ENCODE data around the gene OR2T2. TPM values are rescaled to one million over a fixed set of nuclear protein-coding genes. Genes with fewer than 3 reads are reported as not detected.
"Not testable (repeated sequence)": the region's sequence is repeated elsewhere in the genome, so short reads cannot be mapped to it uniquely, and the experiment has no call there.

The OR2T2 gene
- total RNA-seq, 1 donor from 2014 or later = not detected

DNA sequence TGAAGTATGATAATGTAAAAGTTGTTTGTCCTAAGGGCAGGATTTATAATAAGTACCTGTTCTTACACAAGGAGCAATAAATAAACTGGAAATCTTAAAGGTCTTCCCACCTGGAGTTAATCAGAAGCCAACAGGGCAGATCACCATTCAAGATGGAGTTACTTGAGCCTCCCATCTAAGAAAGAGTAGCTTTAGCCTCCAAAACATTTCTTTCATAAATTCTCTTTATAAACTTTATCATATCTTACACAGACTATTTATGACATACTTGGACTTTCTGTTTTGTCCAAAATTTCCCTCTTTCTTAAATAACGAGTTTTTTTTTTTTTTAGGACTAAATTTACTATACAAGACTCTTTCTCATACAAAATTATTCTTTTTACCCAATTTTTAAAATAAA lies 24.1 kb upstream of the OR2T2 start:
- TF ChIP-seq, protein P1, sequence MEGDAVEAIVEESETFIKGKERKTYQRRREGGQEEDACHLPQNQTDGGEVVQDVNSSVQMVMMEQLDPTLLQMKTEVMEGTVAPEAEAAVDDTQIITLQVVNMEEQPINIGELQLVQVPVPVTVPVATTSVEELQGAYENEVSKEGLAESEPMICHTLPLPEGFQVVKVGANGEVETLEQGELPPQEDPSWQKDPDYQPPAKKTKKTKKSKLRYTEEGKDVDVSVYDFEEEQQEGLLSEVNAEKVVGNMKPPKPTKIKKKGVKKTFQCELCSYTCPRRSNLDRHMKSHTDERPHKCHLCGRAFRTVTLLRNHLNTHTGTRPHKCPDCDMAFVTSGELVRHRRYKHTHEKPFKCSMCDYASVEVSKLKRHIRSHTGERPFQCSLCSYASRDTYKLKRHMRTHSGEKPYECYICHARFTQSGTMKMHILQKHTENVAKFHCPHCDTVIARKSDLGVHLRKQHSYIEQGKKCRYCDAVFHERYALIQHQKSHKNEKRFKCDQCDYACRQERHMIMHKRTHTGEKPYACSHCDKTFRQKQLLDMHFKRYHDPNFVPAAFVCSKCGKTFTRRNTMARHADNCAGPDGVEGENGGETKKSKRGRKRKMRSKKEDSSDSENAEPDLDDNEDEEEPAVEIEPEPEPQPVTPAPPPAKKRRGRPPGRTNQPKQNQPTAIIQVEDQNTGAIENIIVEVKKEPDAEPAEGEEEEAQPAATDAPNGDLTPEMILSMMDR (IDR thresholded peaks at IDR 0.05; ENCODE audit: borderline replicate concordance) = no peak
- DNase-seq = no peak
- intact Hi-C loops (cut with micrococcal nuclease) = no loop called here

DNA sequence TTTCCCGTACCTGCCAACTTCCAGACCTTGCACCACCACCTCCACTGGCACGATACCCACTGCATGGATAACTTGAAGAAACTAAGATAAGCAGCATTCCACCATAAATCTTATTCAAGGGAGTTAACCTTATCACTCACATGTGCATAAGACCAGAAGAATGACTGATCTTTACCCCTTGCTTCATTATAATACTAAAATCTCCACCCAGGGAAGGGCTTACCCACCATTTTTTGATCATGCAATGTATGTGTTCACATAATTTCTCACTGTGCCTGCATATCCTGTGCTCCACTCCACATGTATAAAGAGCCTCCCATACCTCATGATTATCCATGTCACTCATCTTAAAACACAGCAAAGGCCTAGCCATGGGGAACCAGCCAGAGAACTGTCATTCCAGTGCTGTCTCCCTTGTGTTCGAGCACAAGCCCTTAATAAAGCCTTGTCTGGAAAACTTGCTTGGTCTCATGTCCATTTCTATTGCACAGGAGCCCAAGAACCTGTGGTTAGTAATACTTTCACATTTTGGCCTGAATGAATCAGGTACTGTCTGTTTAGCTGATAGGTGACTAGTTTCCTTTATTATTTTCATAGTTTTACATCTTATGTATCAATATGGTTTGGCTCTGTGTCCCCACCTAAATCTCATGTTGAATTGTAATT lies 17.8 kb upstream of the OR2T2 start:
- H3K4me1 ChIP-seq; H3K4me3 ChIP-seq; H3K27ac ChIP-seq (replicated peaks); H3K36me3 ChIP-seq; intact Hi-C loops (cut with micrococcal nuclease); H3K9me3 ChIP-seq (replicated peaks); H3K27me3 ChIP-seq (ENCODE audit: low read depth); DNase-seq: not testable (repeated sequence)

More for the DNA sequence above, 24.1 kb upstream of the OR2T2 start:
- H3K4me1 ChIP-seq = no peaks in the 10 kb centered on the region
- no peaks in the 10 kb centered on the region for H3K36me3 ChIP-seq
- no peak overlapping the region for H3K27ac ChIP-seq (replicated peaks)
- peaks cover 39% of the 10 kb centered on the region for H3K9me3 ChIP-seq (replicated peaks)
- no peaks in the 10 kb centered on the region for H3K27me3 ChIP-seq (ENCODE audit: low read depth)
- H3K4me3 ChIP-seq = no peak overlapping the region

DNA sequence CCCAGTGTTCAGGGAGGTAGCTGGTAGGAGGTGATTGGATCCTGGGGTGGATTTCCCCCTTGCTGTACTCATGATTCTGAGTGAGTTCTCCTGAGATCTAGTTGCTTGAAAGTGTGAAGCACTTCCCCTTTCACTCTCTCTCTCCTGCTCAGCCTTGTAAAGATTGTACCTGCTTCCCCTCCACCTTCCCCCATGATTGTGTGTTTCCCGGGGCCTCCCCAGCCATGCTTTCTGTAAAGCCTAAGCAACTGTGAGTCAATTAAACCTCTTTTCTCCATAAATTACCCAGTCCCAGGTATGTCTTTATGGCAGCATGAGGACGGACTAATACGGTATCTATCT lies 17.3 kb upstream of the OR2T2 start:
- H3K4me3 ChIP-seq; intact Hi-C loops (cut with micrococcal nuclease); H3K27ac ChIP-seq (replicated peaks); DNase-seq; H3K27me3 ChIP-seq (ENCODE audit: low read depth); H3K36me3 ChIP-seq; H3K4me1 ChIP-seq; H3K9me3 ChIP-seq (replicated peaks): not testable (repeated sequence)

- H3K27me3 ChIP-seq (ENCODE audit: low read depth); H3K9me3 ChIP-seq (replicated peaks); H3K36me3 ChIP-seq; H3K27ac ChIP-seq (replicated peaks); DNase-seq; intact Hi-C loops (cut with micrococcal nuclease); H3K4me1 ChIP-seq; H3K4me3 ChIP-seq: not testable (repeated sequence)
Observed at GRCh38 chr1:248431683-248432082, 13.8 kb upstream of the OR2T2 start.

DNA sequence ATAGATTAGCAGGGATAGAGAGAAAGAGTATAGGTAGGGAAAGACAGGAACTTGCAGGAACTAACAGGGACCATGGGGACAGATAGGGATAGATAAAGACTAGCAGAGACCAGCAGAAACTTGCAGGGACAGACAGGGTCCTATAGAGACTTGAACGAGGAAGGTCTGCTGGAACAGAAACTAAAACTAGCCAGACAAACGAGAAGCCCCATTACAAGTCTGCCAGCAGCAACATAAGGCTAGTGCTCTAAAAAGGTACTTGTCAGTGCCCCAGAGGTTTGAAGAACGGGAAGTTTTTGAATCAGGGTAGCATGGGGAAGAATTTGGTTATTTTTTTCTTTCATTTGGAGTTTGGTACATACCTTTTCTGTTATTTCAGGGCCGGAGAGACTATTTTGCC lies 13.2 kb upstream of the OR2T2 start:
- H3K4me3 ChIP-seq; DNase-seq; H3K4me1 ChIP-seq; H3K36me3 ChIP-seq; H3K27me3 ChIP-seq (ENCODE audit: low read depth); H3K9me3 ChIP-seq (replicated peaks); intact Hi-C loops (cut with micrococcal nuclease); H3K27ac ChIP-seq (replicated peaks): not testable (repeated sequence)

- intact Hi-C loops (cut with micrococcal nuclease) = not testable (repeated sequence)
Observed at GRCh38 chr1:248433811-248434415, 11.5 kb upstream of the OR2T2 start.

DNA sequence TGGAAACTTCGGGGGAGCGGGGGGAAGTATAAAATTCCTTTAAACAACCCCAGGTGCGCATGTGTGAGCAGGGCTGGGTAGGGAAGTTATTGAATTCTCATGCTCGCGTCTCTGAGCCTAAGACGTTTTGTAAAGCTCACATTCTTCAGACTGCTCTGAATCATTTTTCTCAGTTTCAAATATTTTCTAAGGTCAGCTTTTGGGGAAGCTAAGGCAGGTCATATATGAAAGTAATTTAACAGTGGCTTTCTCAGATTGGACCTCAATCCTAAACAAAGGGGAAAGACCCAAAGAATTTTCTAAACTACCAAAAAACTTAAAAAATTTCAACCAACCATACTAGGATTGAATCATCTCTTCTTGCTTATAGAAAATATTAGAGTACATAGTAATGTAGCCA lies 10.5 kb upstream of the OR2T2 start:
- H3K9me3 ChIP-seq (replicated peaks); H3K36me3 ChIP-seq; DNase-seq; H3K27me3 ChIP-seq (ENCODE audit: low read depth); intact Hi-C loops (cut with micrococcal nuclease); H3K4me1 ChIP-seq; H3K27ac ChIP-seq (replicated peaks); H3K4me3 ChIP-seq: not testable (repeated sequence)

More at GRCh38 chr1:248433811-248434415, 11.5 kb upstream of the OR2T2 start:
- not testable (repeated sequence) for H3K9me3 ChIP-seq (replicated peaks); H3K27me3 ChIP-seq (ENCODE audit: low read depth); DNase-seq; H3K4me1 ChIP-seq; H3K27ac ChIP-seq (replicated peaks); H3K4me3 ChIP-seq; H3K36me3 ChIP-seq

DNA sequence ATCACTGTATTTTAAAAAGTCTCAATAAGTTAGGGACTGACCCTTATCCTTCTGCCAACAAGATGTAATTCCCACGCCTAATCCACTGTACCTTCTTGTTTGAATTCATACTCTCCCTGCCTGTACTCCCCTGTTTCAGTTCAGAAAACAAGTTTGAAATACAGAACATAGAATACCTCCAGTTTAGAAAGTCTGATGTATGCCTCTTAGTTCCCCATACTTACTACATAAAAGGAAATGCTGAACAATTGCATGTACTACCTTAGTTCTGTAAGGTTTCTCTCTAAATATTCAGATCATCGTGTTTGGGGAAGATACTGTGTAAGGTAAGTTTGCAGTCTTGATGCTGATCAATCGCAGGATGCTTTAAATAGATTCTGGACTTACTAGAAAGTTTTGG lies 9.1 kb upstream of the OR2T2 start:
- H3K4me3 ChIP-seq; H3K27ac ChIP-seq (replicated peaks); DNase-seq; H3K36me3 ChIP-seq; H3K4me1 ChIP-seq; H3K9me3 ChIP-seq (replicated peaks); intact Hi-C loops (cut with micrococcal nuclease); H3K27me3 ChIP-seq (ENCODE audit: low read depth): not testable (repeated sequence)

GRCh38 chr1:248438668-248439067 lies 6.8 kb upstream of the OR2T2 start:
- H3K36me3 ChIP-seq; H3K27ac ChIP-seq (replicated peaks); H3K4me1 ChIP-seq; DNase-seq; intact Hi-C loops (cut with micrococcal nuclease); H3K4me3 ChIP-seq; H3K27me3 ChIP-seq (ENCODE audit: low read depth); H3K9me3 ChIP-seq (replicated peaks): not testable (repeated sequence)

GRCh38 chr1:248439283-248439682 lies 6.2 kb upstream of the OR2T2 start:
- H3K4me3 ChIP-seq; DNase-seq; H3K4me1 ChIP-seq; H3K27me3 ChIP-seq (ENCODE audit: low read depth); H3K27ac ChIP-seq (replicated peaks); H3K36me3 ChIP-seq; intact Hi-C loops (cut with micrococcal nuclease); H3K9me3 ChIP-seq (replicated peaks): not testable (repeated sequence)

DNA sequence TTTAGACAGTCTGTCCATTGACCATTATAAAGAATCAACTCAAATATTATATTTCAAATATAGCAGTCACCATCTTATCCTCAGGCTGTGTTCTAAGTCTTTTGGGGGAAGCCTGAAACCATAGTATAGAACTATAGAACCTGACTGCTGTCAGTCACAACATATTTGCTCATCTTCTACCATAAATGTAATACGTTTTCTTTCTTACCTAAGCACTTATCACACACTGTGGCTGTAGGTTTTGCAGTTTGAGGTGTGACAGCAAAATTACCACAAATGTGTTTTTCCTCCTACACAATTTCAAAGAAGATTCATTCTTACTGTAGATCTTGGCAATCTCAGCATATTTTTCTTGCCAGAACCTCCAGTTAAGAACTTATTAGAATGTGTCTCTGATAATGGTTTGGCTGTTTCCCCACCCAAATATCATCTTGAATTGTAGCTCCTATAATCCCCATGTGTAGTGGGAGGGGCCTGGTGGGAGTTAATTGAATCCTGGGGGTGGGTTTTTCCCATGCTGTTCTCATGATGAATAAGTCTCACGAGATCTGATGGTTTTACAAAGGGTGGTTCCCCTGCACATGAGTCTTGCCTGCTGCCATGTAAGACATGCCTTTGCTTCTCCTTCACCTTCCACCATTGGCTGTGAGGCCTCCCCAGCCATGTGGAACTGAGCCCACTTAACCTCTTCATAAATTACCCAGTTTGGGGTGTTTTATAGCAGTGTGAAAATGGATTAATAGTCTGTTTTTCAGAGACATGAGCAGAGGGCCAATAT lies 2.7 kb upstream of the OR2T2 start:
- H3K27me3 ChIP-seq (ENCODE audit: low read depth); DNase-seq; H3K9me3 ChIP-seq (replicated peaks); H3K27ac ChIP-seq (replicated peaks); H3K36me3 ChIP-seq; intact Hi-C loops (cut with micrococcal nuclease); H3K4me3 ChIP-seq; H3K4me1 ChIP-seq: not testable (repeated sequence)

GRCh38 chr1:248444603-248445002 lies 834 bp upstream of the OR2T2 start:
- intact Hi-C loops (cut with micrococcal nuclease); DNase-seq; H3K9me3 ChIP-seq (replicated peaks): not testable (repeated sequence)

More at GRCh38 chr1:248444603-248445002, 834 bp upstream of the OR2T2 start:
- not testable (repeated sequence) for H3K27me3 ChIP-seq (ENCODE audit: low read depth); H3K4me3 ChIP-seq; H3K4me1 ChIP-seq; H3K36me3 ChIP-seq; H3K27ac ChIP-seq (replicated peaks)
